HG02759 (cell line): ENCODE measurements around the gene OR11A1.
"Not testable (repeated sequence)": the region's sequence is repeated elsewhere in the genome, so short reads cannot be mapped to it uniquely, and the experiment has no call there.

Source experiments
- ATAC-seq: cut with Tn5 transposase; IDR thresholded peaks from one replicate; pipeline ENCODE4 v1.9.1; 2021; ENCODE audit warnings: mild to moderate bottlenecking, moderate library complexity; ENCODE audit not compliant: unreplicated experiment

The OR11A1 gene

GRCh38 chr6:29483186-29483585 is 26.3 kb upstream of the OR11A1 start:
- ATAC-seq = no peak

DNA sequence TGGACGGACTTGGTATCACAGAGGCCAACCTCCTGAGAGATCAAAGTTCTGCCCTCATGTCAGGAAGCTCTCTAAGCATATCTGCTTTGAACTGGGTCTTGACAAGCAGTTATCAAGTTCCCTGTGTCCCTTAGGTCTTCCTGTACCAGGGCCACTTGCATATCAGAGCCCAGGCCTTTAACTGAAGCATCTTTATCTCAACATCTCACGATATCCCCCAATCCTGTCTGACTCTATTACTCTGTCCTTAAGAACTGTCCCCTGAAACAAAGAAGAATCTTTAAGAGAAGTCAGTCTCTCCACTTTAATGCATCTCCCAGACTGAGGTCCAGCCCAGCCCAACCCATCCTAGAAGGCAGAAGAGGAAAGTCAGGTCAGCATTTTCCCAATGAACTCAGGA is 22.7 kb upstream of the OR11A1 start:
- ATAC-seq = no peak

DNA sequence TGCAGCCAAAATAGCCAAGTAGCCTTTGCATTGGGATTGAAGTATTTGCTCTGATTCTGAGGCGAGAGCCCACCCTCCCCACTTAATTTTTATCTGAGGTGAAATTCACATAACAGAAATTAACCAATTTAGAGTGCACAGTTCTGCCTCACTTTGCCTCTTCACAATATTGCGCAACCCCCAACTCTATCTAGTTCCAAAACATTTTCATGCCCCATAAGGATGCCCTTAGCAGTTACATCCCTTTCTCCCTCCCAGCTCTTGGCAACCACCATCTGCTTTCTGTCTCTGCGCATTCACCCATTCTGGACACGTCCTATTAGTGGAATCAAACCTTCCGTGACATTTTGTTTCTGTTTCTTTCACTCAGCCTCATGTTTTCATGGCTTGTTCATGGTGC is 21.9 kb upstream of the OR11A1 start:
- ATAC-seq = no peak

- ATAC-seq = no peak
These were observed 21.1 kb upstream of the OR11A1 start for GRCh38 chr6:29477923-29478450.

GRCh38 chr6:29474996-29475395 is 18.1 kb upstream of the OR11A1 start:
- ATAC-seq = no peak

- no peak for ATAC-seq
These were observed 9.4 kb upstream of the OR11A1 start for GRCh38 chr6:29466241-29466640.

DNA sequence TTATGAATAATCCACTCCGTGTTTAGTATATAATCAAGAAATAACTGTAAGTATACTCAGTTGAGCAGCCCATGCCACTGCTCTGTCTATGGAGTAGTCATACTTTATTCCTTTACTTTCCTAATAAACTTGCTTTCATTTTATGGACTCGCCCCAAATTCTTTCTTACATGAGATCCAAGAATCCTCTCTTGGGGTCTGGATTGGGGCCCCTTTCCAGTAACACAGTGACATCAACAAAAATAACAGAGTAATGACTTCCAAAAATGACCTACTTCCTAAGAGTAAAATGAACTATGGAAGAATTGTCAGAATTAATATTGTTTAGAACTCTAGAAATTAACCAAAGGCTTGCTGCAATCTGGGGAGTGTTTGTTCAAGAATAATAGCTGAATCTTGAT is 8.9 kb upstream of the OR11A1 start:
- no peak for ATAC-seq

DNA sequence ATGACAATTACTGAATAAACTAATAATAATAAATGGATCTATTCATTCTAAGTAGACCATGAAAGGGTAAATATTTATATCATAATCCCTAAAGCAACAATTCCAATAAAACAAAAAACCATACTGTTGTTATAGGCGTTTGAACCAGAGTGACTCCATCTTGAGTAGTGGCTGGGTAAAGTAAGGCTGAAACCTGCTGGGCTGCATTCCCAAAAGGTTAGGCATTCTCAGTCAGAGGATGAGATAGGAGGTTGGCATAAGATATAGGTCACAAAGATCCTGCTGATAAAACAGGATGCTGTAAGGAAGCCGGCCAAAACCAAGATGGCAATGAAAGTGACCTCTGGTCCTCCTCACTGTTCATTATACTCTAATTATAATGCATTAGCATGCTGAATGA is 8.4 kb upstream of the OR11A1 start:
- ATAC-seq = no peak

DNA sequence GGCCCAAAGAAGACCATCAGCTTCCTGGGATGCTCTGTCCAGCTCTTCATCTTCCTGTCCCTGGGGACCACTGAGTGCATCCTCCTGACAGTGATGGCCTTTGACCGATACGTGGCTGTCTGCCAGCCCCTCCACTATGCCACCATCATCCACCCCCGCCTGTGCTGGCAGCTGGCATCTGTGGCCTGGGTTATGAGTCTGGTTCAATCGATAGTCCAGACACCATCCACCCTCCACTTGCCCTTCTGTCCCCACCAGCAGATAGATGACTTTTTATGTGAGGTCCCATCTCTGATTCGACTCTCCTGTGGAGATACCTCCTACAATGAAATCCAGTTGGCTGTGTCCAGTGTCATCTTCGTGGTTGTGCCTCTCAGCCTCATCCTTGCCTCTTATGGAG is 5.2 kb upstream of the OR11A1 start:
- no peak for ATAC-seq

DNA sequence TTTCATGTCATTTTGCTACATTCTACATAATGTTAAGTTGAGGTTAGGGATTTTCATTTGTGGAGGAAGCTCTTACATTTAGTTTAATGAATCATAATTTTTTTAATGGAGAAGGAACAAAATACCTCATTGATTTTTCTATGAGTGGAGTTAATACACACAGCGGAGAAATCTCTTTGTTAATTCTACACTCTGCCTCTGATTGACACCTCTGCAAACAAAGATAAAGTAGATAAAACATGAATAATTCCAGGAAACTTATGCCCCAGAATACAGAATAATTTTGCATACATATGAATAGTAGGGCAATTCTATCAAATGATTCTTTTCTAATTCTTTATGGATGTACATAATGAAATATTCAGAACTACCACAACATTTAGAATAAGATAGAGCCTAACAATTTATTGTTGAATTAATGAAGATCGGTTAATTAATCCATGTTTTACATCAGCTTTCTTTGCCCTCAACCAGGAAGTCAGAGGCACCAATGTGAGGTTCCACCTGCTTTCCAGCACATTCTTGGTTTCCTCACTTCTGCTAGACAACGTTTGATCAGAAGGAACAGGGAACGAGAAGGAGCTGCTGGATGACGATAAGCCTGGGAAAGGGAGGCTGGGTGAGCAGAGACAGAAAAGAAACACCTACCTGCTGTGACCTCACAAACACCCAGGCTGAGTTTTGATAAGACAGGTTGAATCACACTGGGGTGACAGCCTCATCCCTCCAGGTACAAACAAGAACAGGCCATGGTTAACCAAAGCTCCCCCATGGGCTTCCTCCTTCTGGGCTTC is 4.3 kb upstream of the OR11A1 start:
- ATAC-seq = no peak

DNA sequence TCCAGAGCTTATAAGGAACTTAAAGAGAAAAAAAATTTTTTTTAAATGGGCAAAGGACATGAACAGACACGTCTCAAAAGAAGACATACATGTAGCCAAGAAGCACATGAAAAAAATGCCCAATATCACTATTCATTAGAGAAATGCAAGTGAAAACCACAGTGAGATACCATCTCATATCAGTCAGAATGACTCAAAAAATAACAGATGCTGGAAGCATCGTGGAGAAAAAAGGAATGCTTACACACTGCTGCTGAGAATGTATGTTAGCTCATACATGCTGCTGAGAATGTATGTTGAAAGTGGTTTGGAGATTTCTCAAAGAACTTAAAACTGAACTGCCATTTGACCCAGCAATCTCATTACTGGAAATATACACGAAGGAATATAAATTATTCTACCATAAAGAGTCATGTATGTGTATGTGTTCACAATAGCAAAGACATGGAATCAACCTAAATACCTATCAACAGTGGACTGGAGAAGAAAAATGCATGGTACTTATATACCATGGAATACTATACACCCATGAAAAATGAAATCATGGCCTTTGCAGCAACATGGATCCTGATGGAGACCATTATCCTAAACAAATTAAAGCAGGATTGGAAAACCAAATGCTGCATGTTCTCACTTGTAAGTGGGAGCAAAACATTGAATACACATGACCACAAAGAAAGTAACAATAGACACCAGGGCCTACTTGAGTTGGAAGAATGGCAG is 5.2 kb downstream of the OR11A1 start:
- ATAC-seq = no peak

DNA sequence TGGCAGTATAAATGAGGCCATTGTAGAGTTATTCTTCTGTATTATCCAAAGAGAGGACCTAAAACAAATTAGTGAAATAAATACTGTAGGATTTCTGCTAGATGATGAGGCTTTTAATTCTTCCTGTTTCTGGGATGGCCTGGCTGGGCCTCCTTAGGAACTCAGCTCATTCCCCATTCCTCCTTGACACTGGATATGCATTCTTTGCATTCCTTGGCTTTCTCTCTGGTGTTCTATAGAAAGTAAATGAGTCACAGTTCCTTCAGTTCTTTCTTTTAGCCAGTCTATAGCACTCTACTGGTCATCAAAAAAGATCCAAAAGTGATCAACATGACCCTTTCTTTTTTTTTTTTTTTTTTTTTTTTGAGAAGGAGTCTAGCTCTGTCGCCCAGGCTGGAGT is 9.2 kb downstream of the OR11A1 start:
- no peak for ATAC-seq

DNA sequence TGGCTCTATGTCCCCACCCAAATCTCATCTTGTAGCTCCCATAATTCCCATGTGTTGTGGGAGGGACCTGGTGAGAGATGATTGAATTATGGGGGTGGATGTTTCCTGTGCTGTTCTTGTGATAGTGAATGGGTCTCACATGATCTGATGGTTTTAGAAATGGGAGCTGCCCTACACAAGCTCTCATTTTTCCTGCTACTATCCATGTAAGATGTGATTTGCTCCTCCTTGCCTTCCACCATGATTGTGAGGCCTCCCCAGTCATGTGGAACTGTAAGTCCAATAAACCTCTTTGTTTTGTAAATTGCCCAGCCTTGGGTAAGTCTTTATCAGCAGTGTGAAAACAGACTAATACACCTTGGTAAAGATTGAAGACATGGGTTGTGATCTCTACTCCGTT is 12.8 kb downstream of the OR11A1 start:
- ATAC-seq = not testable (repeated sequence)

- ATAC-seq = no peak
These were observed 14.2 kb downstream of the OR11A1 start for GRCh38 chr6:29442719-29443118.

DNA sequence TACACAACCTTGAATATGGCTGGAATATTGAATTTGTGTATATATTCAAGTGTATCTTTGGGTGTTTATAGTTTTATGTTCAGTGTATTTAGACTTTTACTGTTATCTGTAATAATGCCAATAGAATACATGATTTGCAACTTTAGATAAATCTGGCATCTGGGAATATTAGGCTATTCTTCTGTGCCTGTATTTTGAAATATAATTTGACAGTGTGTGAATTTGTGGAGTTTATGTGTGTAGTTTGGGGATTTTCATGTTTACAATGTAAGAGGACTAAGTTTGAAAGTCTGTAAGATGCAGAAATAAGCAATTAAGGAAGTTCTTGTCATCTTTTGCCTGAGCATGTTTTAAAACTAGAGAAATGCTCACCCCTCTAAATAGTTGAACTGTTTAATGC is 17.9 kb downstream of the OR11A1 start, which contains the start of gene OR10C1:
OR10C1 (plus strand) TSS at position 301 of the 400 bp plus-strand sequence. CDS start 710 bp downstream, outside the sequence.
- no peak for ATAC-seq

DNA sequence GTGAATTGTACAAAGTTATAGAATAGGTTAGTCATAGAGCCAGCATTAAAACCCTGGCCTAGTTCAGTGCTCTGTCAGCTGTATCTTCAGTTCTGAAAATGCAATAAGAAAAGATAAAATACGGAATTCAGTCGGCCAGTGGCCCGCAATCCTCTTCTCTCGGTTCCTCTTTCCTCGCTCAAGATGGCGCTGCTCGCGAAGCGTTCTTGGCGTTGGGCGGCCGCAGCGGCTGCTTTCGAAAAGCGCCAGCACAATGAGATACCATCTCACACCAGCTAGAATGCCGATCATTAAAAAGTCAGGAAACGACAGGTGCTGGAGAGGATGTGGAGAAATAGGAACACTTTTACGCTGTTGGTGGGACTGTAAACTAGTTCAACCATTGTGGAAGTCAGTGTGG is 20.1 kb downstream of the OR11A1 start:
- ATAC-seq = not testable (repeated sequence)

DNA sequence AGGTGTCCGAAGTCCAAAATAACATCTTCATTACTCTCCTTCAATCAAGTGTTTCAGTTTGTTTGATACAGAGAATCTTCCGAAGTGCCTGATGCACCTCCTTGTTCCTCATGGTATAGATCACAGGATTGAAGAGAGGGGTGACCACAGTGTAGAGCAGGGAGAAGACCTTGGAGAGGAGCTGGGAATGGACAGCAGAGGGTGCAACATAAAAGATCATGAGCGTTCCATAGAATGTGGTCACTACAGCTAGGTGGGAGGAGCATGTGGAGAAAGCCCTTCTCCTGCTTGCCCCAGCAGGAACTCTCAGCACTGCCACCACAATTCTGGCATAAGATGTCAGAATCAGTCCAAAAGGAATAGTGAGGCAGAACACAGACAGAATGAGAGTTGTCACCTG is 30.2 kb downstream of the OR11A1 start:
- ATAC-seq = no peak

DNA sequence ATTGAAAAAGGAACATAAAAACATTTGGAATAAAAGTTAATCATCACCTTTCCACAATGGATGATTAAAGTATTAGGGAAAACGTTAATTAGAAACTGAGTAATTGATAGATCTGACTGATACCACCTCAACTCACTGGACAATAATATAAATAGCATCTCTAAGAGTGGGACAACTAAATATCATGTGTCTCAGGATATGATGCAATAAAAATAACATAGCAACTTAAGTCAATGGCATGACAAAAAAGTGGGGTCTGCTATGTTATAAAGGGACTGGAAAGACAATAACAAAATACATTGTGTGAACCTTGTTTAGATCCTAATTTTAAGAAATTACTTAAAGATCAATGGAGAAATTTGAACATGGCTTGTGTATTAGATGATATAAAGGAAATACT is 31.8 kb downstream of the OR11A1 start:
- no peak for ATAC-seq

- ATAC-seq = no peak
These were observed 32.3 kb downstream of the OR11A1 start for GRCh38 chr6:29424575-29424974.

DNA sequence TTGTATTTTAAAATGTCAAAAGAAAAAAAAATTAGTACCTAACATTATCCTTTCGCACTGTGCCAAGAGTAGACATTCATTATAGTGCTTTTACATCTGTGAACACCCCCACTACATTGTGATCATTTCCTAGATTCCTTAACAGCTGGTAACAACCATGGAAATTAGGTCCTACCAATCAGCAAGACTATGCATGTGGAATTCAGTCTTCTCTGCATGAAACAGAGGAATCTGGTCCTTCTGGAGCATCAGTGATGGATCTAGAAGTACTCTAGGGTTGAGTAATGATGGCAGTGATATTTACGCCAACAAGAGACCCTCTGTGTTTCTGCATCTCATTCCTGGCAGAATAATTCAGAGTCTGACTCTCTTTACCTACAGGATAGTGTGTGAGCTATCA is 32.7 kb downstream of the OR11A1 start:
- no peak for ATAC-seq

DNA sequence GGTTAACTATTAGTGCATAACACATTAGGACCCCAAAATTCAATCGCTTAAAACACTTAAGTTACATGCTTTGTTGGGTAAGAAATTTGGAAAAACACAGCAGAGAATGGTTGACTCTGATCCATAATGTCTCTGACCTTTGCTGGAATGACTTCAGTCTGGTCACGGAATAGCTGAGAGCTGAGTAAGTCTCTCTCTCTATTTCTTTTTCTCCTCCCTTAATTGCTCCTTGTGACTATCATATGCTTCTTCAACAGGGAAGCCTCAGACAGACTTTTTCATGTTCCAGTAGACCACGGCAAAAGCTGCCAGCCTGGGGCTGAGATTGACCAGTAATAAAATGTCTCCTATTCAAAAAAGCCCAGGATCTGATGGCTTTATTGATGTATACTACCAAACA is 37.4 kb downstream of the OR11A1 start:
- no peak for ATAC-seq

GRCh38 chr6:29414588-29414987 is 42.3 kb downstream of the OR11A1 start, which contains the start of gene OR12D1:
TSS of gene OR12D1 (plus strand) at chr6:29414928.
- no peak for ATAC-seq
